ENCODE data around the gene SMIM33. TPM values are rescaled to one million over a fixed set of nuclear protein-coding genes. Genes with fewer than 3 reads are reported as not detected.

Gene SMIM33
- total RNA-seq, 1 donor from 2014 or later, result not detected

GRCh38 chr5:139453683-139454567 lies 16.9 kb upstream of the SMIM33 start:
- Histone ChIP-seq H3K36me3 (ENCODE audit: control insufficient read depth, insufficient read depth, low read length) (no peaks in the 10 kb centered on the region), H3K4me3 (ENCODE audit: low read depth, low read length) (no peak overlapping the region), H3K27me3 (ENCODE audit: control insufficient read depth, insufficient read depth, low read length) (no peaks in the 10 kb centered on the region)
- no peak for DNase-seq (ENCODE audit: low read depth)
- no peak for TF ChIP-seq CTCF (IDR thresholded peaks at IDR 0.05; ENCODE audit: insufficient read depth, low read length, poor library complexity, severe bottlenecking)

GRCh38 chr5:139454568-139455290 lies 16.1 kb upstream of the SMIM33 start:
- Histone ChIP-seq H3K27me3 (ENCODE audit: control insufficient read depth, insufficient read depth, low read length) (no peaks in the 10 kb centered on the region), H3K4me3 (ENCODE audit: low read depth, low read length) (no peak overlapping the region), H3K36me3 (ENCODE audit: control insufficient read depth, insufficient read depth, low read length) (no peaks in the 10 kb centered on the region)
- no peak for DNase-seq (ENCODE audit: low read depth)
- no peak for TF ChIP-seq CTCF (IDR thresholded peaks at IDR 0.05; ENCODE audit: insufficient read depth, low read length, poor library complexity, severe bottlenecking)

- no peak for TF ChIP-seq CTCF (IDR thresholded peaks at IDR 0.05; ENCODE audit: insufficient read depth, low read length, poor library complexity, severe bottlenecking)
- Histone ChIP-seq H3K27me3 (ENCODE audit: control insufficient read depth, insufficient read depth, low read length) (no peaks in the 10 kb centered on the region), H3K4me3 (ENCODE audit: low read depth, low read length) (no peak overlapping the region), H3K36me3 (ENCODE audit: control insufficient read depth, insufficient read depth, low read length) (no peaks in the 10 kb centered on the region)
- no peak for DNase-seq (ENCODE audit: low read depth)
Observed at GRCh38 chr5:139456776-139457175, 14.0 kb upstream of the SMIM33 start.

- no peak for DNase-seq (ENCODE audit: low read depth)
- no peaks in the 10 kb centered on the region for H3K27me3 ChIP-seq (ENCODE audit: control insufficient read depth, insufficient read depth, low read length)
- H3K4me3 ChIP-seq (ENCODE audit: low read depth, low read length), result no peak overlapping the region
- no peak for TF ChIP-seq CTCF (IDR thresholded peaks at IDR 0.05; ENCODE audit: insufficient read depth, low read length, poor library complexity, severe bottlenecking)
- H3K36me3 ChIP-seq (ENCODE audit: control insufficient read depth, insufficient read depth, low read length), result no peaks in the 10 kb centered on the region
Observed at GRCh38 chr5:139457241-139457640, 13.6 kb upstream of the SMIM33 start.

- no peak for DNase-seq (ENCODE audit: low read depth)
- Histone ChIP-seq H3K36me3 (ENCODE audit: control insufficient read depth, insufficient read depth, low read length) (no peaks in the 10 kb centered on the region), H3K27me3 (ENCODE audit: control insufficient read depth, insufficient read depth, low read length) (no peaks in the 10 kb centered on the region), H3K4me3 (ENCODE audit: low read depth, low read length) (no peak overlapping the region)
- no peak for TF ChIP-seq CTCF (IDR thresholded peaks at IDR 0.05; ENCODE audit: insufficient read depth, low read length, poor library complexity, severe bottlenecking)
Observed at GRCh38 chr5:139457653-139458306, 13.0 kb upstream of the SMIM33 start.

All from kidney epithelial cell (primary cell).